HG03442 (cell line): ENCODE measurements around the gene GARS1.
A peak's percentile ranks its signal among the peaks of the same experiment; 100 is the strongest.
"Not testable (repeated sequence)": the region's sequence is repeated elsewhere in the genome, so short reads cannot be mapped to it uniquely, and the experiment has no call there.

Experiments
- ATAC-seq: cut with Tn5 transposase; IDR thresholded peaks from one replicate; pipeline ENCODE4 v1.9.1; 2021; ENCODE audit warnings: mild to moderate bottlenecking, moderate library complexity; ENCODE audit not compliant: unreplicated experiment

GARS1 gene

GRCh38 chr7:30618961-30619360, 24.3 kb downstream of the GARS1 start:
- no peak for ATAC-seq

DNA sequence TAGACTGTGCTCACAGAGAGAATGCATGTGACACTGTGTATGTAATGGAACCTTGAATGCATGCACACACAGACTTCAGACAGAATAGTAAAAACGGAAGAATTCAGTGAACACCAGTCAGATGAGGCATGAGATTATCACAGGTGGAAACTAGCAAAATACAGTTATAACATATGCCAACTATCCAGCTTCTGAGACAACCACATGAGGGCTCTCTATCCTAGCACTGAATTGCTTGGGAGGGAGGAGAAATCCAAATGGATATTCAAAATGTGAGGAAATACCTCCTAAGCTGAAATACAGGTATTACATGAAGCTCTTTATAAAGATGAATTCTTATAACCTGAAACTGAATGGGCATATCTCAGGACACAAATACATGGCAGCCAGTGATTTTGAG, 30.6 kb downstream of the GARS1 start:
- ATAC-seq = no peak

DNA sequence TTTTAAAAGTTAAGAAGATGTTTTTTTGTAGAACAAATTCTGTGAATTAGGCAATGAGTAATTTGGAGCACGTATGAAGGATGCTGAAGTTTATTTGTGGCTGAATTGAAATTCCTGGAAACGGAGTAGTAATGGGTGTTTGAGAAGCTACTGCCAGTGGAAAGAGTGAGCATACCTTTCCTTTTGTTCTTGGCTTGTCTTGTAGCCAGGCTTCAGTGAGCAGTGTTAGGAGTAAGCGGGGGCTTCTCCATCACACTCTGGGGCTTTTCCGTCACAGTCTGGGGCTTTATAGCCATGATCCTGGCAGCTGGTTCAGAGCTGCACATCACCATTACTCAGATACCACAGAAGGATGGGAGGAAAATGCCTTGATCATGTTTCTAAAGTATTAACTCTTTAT, 32.3 kb downstream of the GARS1 start:
- no peak for ATAC-seq

DNA sequence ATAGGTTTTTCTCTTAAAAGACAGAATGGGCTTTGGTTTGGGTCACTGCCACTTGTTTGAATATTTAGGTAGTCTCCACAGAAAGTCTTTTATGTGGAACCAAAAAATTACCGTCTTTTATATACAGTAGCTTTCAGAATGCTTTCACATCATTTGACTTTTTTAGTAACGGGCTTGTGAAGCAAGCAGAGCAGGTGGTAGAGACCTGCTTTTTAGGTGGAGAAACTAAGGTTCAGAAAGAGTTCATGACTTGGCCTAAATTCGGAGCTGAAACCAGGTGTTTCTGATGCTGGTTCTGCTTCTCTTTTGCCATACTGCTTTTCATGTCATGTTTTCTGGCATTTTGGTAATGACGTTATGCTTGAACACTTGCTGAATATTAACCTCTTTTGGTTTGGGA, 36.3 kb downstream of the GARS1 start:
- ATAC-seq = peak; percentile 53

DNA sequence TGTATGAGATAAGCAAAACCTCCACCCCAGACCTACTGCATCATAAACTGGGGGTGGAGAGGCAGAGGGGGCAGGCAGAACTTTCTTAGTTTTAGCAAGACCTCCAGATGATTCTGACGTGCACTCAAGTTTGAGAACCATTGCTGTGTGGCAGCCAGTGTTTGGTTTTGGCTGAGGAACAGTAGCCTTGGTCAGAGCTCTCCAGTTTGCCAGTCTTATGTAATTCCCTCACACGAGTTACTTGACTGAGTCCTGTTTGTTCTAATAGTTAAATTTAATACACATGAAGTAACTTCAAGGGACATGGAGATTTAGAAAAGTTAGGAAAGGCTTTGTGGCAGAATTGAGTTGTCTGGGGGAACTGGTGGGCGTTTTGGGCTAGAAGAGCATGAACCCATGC, 38.5 kb downstream of the GARS1 start:
- no peak for ATAC-seq

DNA sequence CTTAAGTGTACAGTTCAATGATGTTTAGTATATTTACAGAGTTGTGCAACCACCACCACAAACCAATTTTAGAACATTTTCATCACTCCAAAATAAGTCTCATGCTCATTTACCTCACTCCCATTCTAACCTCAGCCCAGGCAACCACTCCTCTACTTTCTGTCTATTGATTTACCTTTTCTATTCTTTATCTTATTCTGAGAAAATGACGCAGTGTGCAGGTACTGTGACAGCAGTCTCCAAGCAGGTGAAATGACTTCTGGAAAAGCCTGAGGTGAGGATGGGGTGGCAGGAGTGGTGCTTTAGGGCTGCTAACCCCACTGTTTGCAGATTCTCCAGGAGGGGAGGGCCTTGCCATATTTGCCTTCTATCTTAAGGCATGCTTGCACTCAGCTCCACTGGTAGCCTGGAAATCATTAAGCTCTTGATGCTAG, 39.5 kb downstream of the GARS1 start:
- no peak for ATAC-seq

DNA sequence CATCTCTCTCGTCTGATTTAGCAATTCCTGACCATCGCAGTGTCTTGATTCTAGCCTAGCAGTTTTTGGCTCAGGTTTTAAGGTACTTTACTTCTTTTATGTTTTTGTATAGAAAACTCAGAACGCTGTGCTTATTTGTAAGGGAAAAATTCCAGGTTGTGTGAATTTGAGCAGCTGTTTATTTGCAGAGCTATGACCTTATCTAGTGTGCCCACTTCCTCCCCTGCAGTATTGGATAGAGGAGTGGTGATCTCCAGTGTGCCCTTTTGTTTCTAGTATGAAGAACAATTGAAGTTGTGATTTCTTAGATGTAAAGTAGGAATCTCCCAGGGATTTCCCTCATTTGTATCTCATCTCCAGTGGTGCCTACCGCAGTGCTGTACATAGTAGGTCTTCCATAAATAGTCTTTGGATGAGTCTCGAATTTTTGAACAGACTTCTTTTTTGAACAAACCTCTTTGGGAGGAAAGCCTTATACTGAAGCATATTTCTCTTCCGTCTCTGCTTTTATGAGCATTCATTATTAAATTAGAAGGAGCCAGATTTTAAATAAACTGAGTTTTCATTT, 40.0 kb downstream of the GARS1 start:
- no peak for ATAC-seq

DNA sequence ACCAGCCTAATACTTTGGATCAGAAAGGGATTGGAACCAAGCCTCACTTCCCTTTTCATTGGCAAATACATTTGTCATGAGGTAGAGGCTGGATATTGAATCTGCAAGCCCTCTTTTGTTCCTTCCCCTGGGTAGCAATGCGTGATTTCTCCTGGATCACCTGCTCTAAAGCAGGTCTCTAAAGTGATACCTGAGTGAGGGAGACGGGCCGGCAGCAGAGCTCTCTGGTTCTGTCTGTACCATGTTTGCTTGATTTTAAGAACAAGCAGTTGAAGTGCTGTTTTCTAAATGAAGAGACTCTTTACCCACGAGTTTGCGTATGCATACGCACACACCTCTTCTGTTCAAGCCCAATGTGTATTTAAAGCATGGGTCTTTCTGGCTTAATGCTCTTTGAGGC, 41.1 kb downstream of the GARS1 start:
- ATAC-seq = no peak

- ATAC-seq = not testable (repeated sequence)
Measured at GRCh38 chr7:30642322-30642721, 47.6 kb downstream of the GARS1 start.

GRCh38 chr7:30642789-30643188, 48.1 kb downstream of the GARS1 start:
- no peak for ATAC-seq

- no peak for ATAC-seq
Measured at GRCh38 chr7:30644286-30644955, 49.7 kb downstream of the GARS1 start.

DNA sequence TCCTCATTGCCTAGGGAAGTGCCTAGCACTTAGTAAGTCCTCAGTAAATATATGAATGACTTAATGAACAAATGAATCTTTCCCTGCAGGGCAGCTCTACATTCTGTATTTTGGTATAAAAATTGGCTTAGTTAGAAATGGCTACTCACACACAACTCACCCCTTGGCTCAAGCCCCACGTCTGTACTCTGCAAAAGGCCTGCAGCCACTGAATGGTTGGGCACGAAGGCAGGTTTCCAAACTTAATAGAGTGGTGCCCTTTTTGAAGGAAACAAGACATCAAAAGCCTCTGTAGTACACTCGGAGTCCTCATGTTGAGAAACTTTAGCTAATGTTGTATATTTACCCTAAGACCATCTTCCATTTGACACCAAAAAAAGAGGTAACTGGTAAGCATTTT, 51.0 kb downstream of the GARS1 start:
- no peak for ATAC-seq

DNA sequence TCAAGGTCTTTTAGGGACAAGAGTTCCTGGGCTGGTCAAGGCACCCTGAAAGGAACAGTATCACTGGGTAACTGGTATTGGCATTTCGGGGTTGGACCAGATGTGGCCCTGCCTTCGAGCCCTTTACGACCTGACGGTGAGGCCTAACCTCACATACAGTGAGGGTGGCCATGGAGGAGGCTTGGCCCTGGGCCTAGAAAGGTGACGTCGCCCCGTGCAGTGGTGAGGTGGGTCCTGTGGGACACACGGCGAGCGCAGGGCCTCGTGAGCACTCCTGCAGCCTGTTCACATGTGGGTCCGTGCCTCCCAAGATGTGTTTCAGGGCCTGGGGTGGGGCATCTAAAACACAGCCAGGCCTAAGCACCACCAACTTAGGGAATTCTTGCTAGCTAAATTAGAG, 51.5 kb downstream of the GARS1 start:
- ATAC-seq = no peak

GRCh38 chr7:30647589-30648364, 53.1 kb downstream of the GARS1 start:
- ATAC-seq = no peak

GRCh38 chr7:30648744-30649540, 54.3 kb downstream of the GARS1 start:
- no peak for ATAC-seq

DNA sequence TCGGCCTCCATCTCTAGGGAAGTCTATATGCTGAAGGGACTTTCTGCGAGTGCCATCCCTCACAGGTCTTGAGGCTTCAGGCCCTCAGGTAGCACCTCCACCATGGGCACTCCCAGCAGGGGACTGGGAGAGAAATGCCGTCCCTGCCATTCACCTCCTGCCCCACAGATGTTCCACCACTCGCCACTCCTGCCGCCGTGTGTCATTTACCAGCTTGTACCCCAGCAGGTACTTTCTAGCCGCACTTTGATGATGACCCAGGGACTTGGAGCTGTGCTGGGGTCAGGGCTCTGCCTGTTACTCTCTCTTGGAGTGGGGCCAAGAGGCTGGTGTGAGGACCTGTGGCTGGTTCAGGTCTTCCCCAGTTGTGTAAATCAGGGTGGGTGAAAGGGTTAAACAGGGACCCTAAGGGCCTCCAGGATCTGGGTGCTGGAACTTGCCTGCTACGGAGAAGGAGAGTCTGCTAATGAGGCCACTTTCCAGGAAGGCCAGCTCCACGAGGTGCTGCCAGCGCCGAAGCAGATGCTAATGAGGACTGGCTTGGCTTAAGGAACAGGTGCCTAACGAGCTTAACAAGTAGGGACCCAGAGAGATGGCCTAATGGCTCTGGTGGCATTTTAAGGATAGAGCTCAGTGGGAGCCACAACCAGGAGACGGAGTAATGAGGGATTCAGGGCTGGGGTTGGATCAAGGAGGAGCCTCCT, 55.2 kb downstream of the GARS1 start:
- ATAC-seq = no peak

DNA sequence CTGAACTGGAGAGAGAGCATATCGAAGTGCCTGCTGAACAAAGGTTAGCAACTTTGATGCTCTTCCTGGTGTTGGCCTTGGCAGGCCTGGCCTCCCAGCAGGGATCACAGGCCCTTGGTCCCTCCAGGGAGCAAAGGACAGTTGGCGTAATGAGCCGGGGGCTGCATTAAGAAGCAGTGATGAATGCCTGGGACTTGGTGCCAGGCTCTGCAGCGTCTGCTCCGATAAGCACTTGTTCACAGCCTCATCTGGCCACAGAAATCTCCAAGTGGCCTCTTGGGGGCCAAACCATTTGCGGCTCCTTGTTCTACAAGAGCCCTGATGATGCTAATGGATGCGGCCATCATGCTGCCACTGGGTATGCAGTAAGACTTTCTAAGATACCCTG, 55.7 kb downstream of the GARS1 start:
- no peak for ATAC-seq

DNA sequence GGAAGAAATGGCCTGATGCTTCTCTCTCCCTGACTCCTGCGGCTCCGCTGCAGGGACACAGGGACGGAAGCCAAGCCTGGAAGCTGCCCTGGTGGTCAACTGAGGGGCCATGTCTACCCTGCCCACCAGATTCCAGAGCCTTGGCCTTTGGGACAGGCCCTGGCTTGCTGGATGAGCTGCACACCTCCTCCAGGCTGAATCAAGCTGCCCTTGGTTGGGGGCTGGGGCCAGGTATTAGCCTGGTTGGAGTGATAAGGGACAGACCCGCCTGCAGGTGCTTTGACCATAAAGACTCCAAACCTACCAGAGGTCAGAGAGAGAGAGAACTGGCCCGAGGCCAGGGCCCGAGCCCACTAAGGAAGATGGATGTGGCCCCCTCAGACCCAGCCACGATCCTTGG, 57.5 kb downstream of the GARS1 start:
- no peak for ATAC-seq

DNA sequence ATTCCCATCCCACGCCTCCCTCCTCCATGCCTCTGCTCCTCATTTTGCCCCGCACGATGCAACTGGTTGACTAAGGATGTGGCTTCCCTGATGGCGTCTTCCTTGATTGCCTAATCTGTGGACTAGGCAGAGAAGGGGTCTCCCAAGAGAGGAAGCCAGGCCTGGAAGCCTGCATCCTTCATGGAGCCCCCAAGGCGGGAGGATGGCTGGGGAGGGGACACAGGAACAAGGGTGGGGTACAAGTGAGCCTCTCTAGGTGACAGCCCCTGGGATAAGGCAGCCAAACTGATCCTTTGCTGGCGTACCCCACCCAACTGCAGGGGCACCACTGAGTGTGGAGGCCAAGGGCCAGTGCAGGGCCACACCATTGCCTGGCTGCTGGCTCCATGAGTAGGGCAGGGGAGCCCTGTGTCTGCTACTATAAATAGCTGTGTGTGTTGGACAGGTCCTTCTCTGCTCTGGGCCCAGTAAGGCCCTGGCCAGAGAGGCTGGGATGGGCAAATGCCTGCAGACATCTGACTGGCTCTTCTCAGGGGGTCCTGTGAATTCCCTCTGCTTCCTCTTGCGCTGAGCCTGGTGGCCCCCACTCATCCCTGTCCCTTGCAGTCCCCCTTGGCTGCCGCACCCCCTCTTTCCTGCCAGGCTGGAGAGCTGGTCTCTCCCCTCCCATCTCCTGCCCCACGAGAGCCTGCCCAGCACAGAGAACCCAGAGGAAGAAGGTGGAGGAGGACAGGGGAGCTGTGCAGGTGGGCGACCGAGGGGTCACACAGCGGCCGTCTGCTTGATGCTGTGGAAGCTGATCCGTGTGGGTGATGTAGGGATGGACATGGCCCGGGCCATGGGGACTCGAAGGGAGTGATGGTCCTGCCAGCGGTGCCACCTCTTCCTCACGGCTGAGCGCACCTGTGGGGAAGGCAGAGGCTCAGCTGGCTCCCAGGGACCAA, 58.3 kb downstream of the GARS1 start:
- no peak for ATAC-seq
